HepG2 (cell line): ENCODE data around the gene WDR31. TPM values are rescaled to one million over a fixed set of nuclear protein-coding genes. Genes with fewer than 3 reads are reported as not detected.

Source experiments
- ATAC-seq: fragments of 200-7000 bp; cut with Tn5 transposase; 3 replicates; pipeline ENCODE4 v1.9.1; 2020; ENCODE audit warnings: mild to moderate bottlenecking, moderate library complexity
- BruUV-seq: library from RNA; stranded (reverse); fragments of 400-500 nt; replicated peaks from 2 replicates; lab custom pipeline; 2021; lab: Mats Ljungman, UMichigan
- CTCF ChIA-PET: fragments of 300-600 bp; formaldehyde crosslinking; extraction: SDS; loops from one replicate; lab custom pipeline; 2021; ENCODE audit warnings: low total read pairs, inconsistent platforms, low intra/inter-chr PET ratio; lab: Yijun Ruan, JAX
- POLR2A ChIA-PET: fragments of 350-600 bp; sonication (Branson Sonifier 250); formaldehyde crosslinking; loops from one replicate; lab custom pipeline; 2020; ENCODE audit warnings: antibody characterized with exemption, inconsistent platforms; lab: Yijun Ruan, JAX
- DNase-seq: peaks from one replicate; pipeline ENCODE4 v3.0.0-alpha.2; 2015; ENCODE audit warnings: low spot score
- FAIRE-seq: peaks from 3 replicates; lab custom pipeline; 2011; peaks lifted over from hg19 to GRCh38; lab: Jason Lieb, UNC
- H2AFZ ChIP-seq: one replicate; pipeline ENCODE4 v1.6.1; 2011; ENCODE audit warnings: low read length, inconsistent platforms
- H3K27ac ChIP-seq: fragments of 300-600 bp; 3 replicates; pipeline ENCODE4 v1.8.0; 2011; ENCODE audit warnings: mixed run types, mild to moderate bottlenecking, mixed read lengths, low read length, inconsistent platforms; ENCODE audit not compliant: insufficient read depth; ENCODE audit errors: extremely low read length
- H3K27me3 ChIP-seq, 2 experiments: fragments of 200-600 bp in 1 of 2; 2 replicates in 1 of 2; 3 replicates in 1 of 2; pipeline versions ENCODE4 v1.6.0 to v1.8.0; 2011; ENCODE audit warnings: low read length in 2 of 2, mild to moderate bottlenecking in 2 of 2, moderate library complexity in 2 of 2, inconsistent platforms in 1 of 2; ENCODE audit not compliant: insufficient read depth in 2 of 2, control insufficient read depth in 1 of 2
- H3K36me3 ChIP-seq, 2 experiments: fragments of 200-600 bp in 1 of 2; replicated peaks in 1 of 2; 2 replicates in 1 of 2; 3 replicates in 1 of 2; pipeline versions ENCODE4 v1.5.1 to v1.8.0; 2011; ENCODE audit warnings: low read length in 2 of 2, inconsistent platforms in 1 of 2; ENCODE audit not compliant: insufficient read depth in 2 of 2, control insufficient read depth in 1 of 2
- H3K4me1 ChIP-seq: 2 replicates; pipeline ENCODE4 v1.5.1; 2012; ENCODE audit warnings: low read length, inconsistent platforms; ENCODE audit not compliant: insufficient read depth
- H3K4me2 ChIP-seq: 2 replicates; pipeline ENCODE4 v1.6.0; 2011; ENCODE audit warnings: low read depth, low read length, inconsistent platforms
- H3K4me3 ChIP-seq, 3 experiments: fragments of 200-600 bp in 1 of 3; sonication (generic), shearing (Covaris generic) in 1 of 3; replicated peaks in 1 of 3; 2 replicates each; pipeline ENCODE4 v1.5.1; 2011 to 2016; ENCODE audit warnings: low read length in 3 of 3, inconsistent platforms in 2 of 3, low read depth in 2 of 3, mild to moderate bottlenecking in 2 of 3, control low read depth in 1 of 3, mixed read lengths in 1 of 3; ENCODE audit not compliant: insufficient read depth in 1 of 3
- H3K79me2 ChIP-seq: one replicate; pipeline ENCODE4 v1.6.1; 2011; ENCODE audit warnings: low read length, inconsistent platforms; ENCODE audit not compliant: insufficient read depth
- H3K9ac ChIP-seq: 2 replicates; pipeline ENCODE4 v1.6.0; 2011; ENCODE audit warnings: mild to moderate bottlenecking, low read depth, low read length, inconsistent platforms; ENCODE audit not compliant: insufficient read depth
- H3K9me3 ChIP-seq: 2 replicates; pipeline ENCODE4 v1.5.1; 2012; ENCODE audit warnings: mild to moderate bottlenecking, low read length
- H4K20me1 ChIP-seq: 2 replicates; pipeline ENCODE4 v1.6.0; 2011; ENCODE audit warnings: inconsistent platforms, mild to moderate bottlenecking, low read length, moderate library complexity; ENCODE audit not compliant: insufficient read depth
- AHDC1 ChIP-seq: sonication (generic); formaldehyde crosslinking; IDR thresholded peaks from 2 replicates; pipeline ENCODE4 v1.5.1; 2020; ENCODE audit warnings: mild to moderate bottlenecking, missing genetic modification reagents, borderline replicate concordance
- CENPT ChIP-seq: sonication (generic); formaldehyde crosslinking; IDR thresholded peaks from 2 replicates; pipeline ENCODE4 v1.8.0; 2022; ENCODE audit warnings: low read depth, mild to moderate bottlenecking, moderate library complexity, missing genetic modification reagents
- ELF3 ChIP-seq: IDR thresholded peaks from 2 replicates; pipeline ENCODE4 v1.6.1; 2016; ENCODE audit warnings: missing genetic modification reagents, missing compliant biosample characterization
- HNF4A ChIP-seq: sonication (generic); formaldehyde crosslinking; IDR thresholded peaks from 2 replicates; pipeline ENCODE4 v1.4.0; 2020; ENCODE audit warnings: missing genetic modification reagents
- MAFF ChIP-seq: IDR thresholded peaks from 2 replicates; pipeline ENCODE4 v1.6.1; 2011; ENCODE audit warnings: low read depth, low read length, improper control_type of control experiment
- MAFK ChIP-seq, 2 experiments: IDR thresholded peaks in 1 of 2; conservative IDR thresholded peaks in 1 of 2; 2 replicates each; pipeline ENCODE4 v1.6.1; 2011; ENCODE audit warnings: improper control_type of control experiment in 2 of 2, low read length in 2 of 2
- RARA ChIP-seq: IDR thresholded peaks from 2 replicates; pipeline ENCODE4 v1.6.1; 2016; ENCODE audit warnings: missing genetic modification reagents, missing compliant biosample characterization
- SIN3A ChIP-seq: IDR thresholded peaks from 2 replicates; pipeline ENCODE4 v1.6.1; 2011; ENCODE audit warnings: low read depth, mild to moderate bottlenecking, control low read depth, low read length, borderline replicate concordance
- SOX13 ChIP-seq, 3 experiments: fragments of 450-650 bp in 1 of 3; sonication (generic) in 1 of 3; formaldehyde crosslinking in 1 of 3; IDR thresholded peaks in 2 of 3; conservative IDR thresholded peaks in 1 of 3; 2 replicates each; pipeline versions ENCODE4 v1.5.0 to v1.6.1; 2016 to 2020; ENCODE audit warnings: antibody characterized with exemption in 1 of 3, mild to moderate bottlenecking in 1 of 3, missing compliant biosample characterization in 1 of 3, missing genetic modification reagents in 1 of 3, moderate library complexity in 1 of 3
- SOX6 ChIP-seq, 2 experiments: fragments of 450-650 bp in 1 of 2; sonication (generic) in 1 of 2; formaldehyde crosslinking in 1 of 2; IDR thresholded peaks; 2 replicates each; pipeline versions ENCODE4 v1.4.0 to v1.6.1; 2017 to 2020; ENCODE audit warnings: antibody characterized with exemption in 1 of 2, mild to moderate bottlenecking in 1 of 2, missing genetic modification reagents in 1 of 2
- ZNF20 ChIP-seq: sonication (generic); formaldehyde crosslinking; IDR thresholded peaks from 2 replicates; pipeline ENCODE4 v1.4.0; 2020; ENCODE audit warnings: mild to moderate bottlenecking, moderate library complexity, missing genetic modification reagents
- ZNF512 ChIP-seq: sonication (generic); formaldehyde crosslinking; IDR thresholded peaks from 2 replicates; pipeline ENCODE4 v1.4.0; 2020; ENCODE audit warnings: mild to moderate bottlenecking, missing genetic modification reagents
- ZNF773 ChIP-seq: sonication (generic); formaldehyde crosslinking; IDR thresholded peaks from 2 replicates; pipeline ENCODE4 v1.4.0; 2020; ENCODE audit warnings: missing genetic modification reagents, borderline replicate concordance
- WGBS: methylation state at CpG from one replicate; pipeline ENCODE4 v1.1.6; 2017; ENCODE audit warnings: low lambda C conversion rate; 5-methylcytosine and 5-hydroxymethylcytosine counted together
- in situ Hi-C: cut with HindIII; loops from 2 replicates; pipeline ENCODE4 v1.10.0; 2017; ENCODE audit warnings: low pct_unique_long_range_greater_than_20kb; ENCODE audit not compliant: extremely low pct_ligation_motif_present
- intact Hi-C: fragments of 100-400 bp; cut with micrococcal nuclease; formaldehyde crosslinking; loops from one replicate; pipeline ENCODE4 v1.10.0; 2022; ENCODE audit not compliant: unreplicated experiment
- polyA plus RNA-seq, 8 experiments: library from polyadenylated mRNA; depleted of rRNA in 3 of 8; stranded (reverse) in 7 of 8; unstranded in 1 of 8; fragments of >200 nt; fragmentation: Illumina TruSeq in 4 of 8; extraction: Trizol in 4 of 8; gene quantifications; 2 replicates each; pipeline versions ENCODE4 v1.2.1 to v1.2.3, GENCODE V29; 2011 to 2016; ENCODE audit warnings: low read depth in 4 of 8, missing spikeins in 1 of 8, mixed read lengths in 1 of 8; ENCODE audit not compliant: insufficient read depth in 1 of 8
- total RNA-seq, 5 experiments: library from RNA; depleted of rRNA; stranded (reverse); fragments of >200 nt; fragmentation: Illumina TruSeq; extraction: Trizol; gene quantifications; 2 replicates each; pipeline ENCODE4 v1.2.3, GENCODE V29; 2016; ENCODE audit warnings: low read depth in 1 of 5
- TF ChIP-seq, protein P1 (sequence below): sonication (generic); formaldehyde crosslinking; IDR thresholded peaks from 2 replicates; pipeline ENCODE4 v1.5.0; 2020; ENCODE audit warnings: mild to moderate bottlenecking, missing genetic modification reagents, borderline replicate concordance

WDR31 gene
- total and polyA plus RNA-seq, 2 of the 13 experiments (the other 11 are each of a cell fraction or from before 2014, with no cell fraction given), result 0.33 to 1.7 TPM

- no peaks in the 10 kb centered on the region for H3K27me3 ChIP-seq
- peak overlapping the region; percentile 91 for H3K4me2 ChIP-seq
- H3K27ac ChIP-seq, result peak overlapping the region; percentile 83
- no peak for ATAC-seq
- no peaks in the 10 kb centered on the region for H3K9me3 ChIP-seq
- no TSS peak for BruUV-seq
- FAIRE-seq, result no peak
- H3K79me2 ChIP-seq, result peaks cover 7% of the 10 kb centered on the region
- WGBS, result 0% methylated on average over 1 of the region's 1 CpG
- in situ Hi-C loops (no loop called here), intact Hi-C loops (no loop called here)
- CTCF ChIA-PET, result no interaction called here
- H3K36me3 ChIP-seq, result no peaks in the 10 kb centered on the region
- POLR2A ChIA-PET, result no interaction called here
- H4K20me1 ChIP-seq, result no peaks in the 10 kb centered on the region
- H2AFZ ChIP-seq, result peak overlapping the region; percentile 3
- peaks cover 86% of the 10 kb centered on the region for H3K4me1 ChIP-seq
- H3K4me3 ChIP-seq, result peak overlapping the region; percentile 33 to 64 (median 43); a peak in 4 of 6 replicates
- peak overlapping the region; percentile 57 for H3K9ac ChIP-seq
- no peak for DNase-seq
- TF ChIP-seq CENPT (CRISPR knock-in tag) (no peak), ELF3 (0 out of 2 replicates have a peak, but pooled peaks have one; percentile 30), SOX13 (IDR thresholded peaks at IDR 0.05) (no peak), SOX13 (CRISPR knock-in tag; conservative IDR thresholded peaks at IDR 0.05 in 1 of 2, IDR thresholded peaks at IDR 0.05 in 1 of 2) (peak in 1 of 2 experiments; percentile 18; a peak in 1 of 4 replicates), RARA (CRISPR knock-in tag) (peak; percentile 20; the same call in 1 of the 2 replicates), ZNF773 (no peak), AHDC1 (0 out of 2 replicates have a peak, but pooled peaks have one; percentile 19), ZNF20 (CRISPR knock-in tag) (no peak), MAFK (conservative IDR thresholded peaks at IDR 0.05 in 1 of 2, IDR thresholded peaks at IDR 0.05 in 1 of 2; ENCODE audit: low read length in 2 of 2) (peak; percentile 97), ZNF512 (CRISPR knock-in tag) (peak; percentile 98), SIN3A (no peak), MAFF (peak; percentile 96), HNF4A (CRISPR knock-in tag) (no peak), SOX6 (IDR thresholded peaks at IDR 0.05) (no peak), SOX6 (CRISPR knock-in tag; IDR thresholded peaks at IDR 0.05) (peak; percentile 25; the same call in 1 of the 2 replicates)
- TF ChIP-seq, protein P1, sequence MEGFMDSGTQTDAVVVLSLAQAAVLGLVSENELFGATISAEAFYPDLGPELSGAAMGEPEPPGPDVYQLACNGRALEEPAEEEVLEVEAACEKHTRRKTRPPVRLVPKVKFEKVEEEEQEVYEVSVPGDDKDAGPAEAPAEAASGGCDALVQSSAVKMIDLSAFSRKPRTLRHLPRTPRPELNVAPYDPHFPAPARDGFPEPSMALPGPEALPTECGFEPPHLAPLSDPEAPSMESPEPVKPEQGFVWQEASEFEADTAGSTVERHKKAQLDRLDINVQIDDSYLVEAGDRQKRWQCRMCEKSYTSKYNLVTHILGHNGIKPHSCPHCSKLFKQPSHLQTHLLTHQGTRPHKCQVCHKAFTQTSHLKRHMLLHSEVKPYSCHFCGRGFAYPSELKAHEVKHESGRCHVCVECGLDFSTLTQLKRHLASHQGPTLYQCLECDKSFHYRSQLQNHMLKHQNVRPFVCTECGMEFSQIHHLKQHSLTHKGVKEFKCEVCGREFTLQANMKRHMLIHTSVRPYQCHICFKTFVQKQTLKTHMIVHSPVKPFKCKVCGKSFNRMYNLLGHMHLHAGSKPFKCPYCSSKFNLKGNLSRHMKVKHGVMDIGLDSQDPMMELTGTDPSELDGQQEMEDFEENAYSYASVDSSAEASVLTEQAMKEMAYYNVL (CRISPR knock-in tag), result peak; percentile 89
Measured at GRCh38 chr9:113380869-113381378, 40.8 kb upstream of the WDR31 start.
